Large intestine (tissue), 3 donors: Measurements from ENCODE around the gene MCEMP1. TPM values are rescaled to one million over a fixed set of nuclear protein-coding genes. Genes with fewer than 3 reads are reported as not detected.

Experiments used
- DNase-seq, 2 donors: peaks; one replicate each; pipeline versions ENCODE4 v3.0.0 to v3.0.0-alpha.2; 2013
- H3K27ac ChIP-seq: one replicate; pipeline ENCODE4 v1.5.1; 2013; ENCODE audit warnings: low read length
- H3K27me3 ChIP-seq: 2 replicates; pipeline ENCODE4 v1.6.1; 2013; ENCODE audit warnings: low read length; ENCODE audit not compliant: control insufficient read depth, insufficient read depth
- H3K36me3 ChIP-seq: 2 replicates; pipeline ENCODE4 v1.6.1; 2013; ENCODE audit warnings: low read length; ENCODE audit not compliant: control insufficient read depth, insufficient read depth
- H3K4me1 ChIP-seq: one replicate; pipeline ENCODE4 v1.6.1; 2013; ENCODE audit warnings: low read length; ENCODE audit not compliant: control insufficient read depth, insufficient read depth
- H3K4me3 ChIP-seq: one replicate; pipeline ENCODE4 v1.5.1; 2013; ENCODE audit warnings: low read length
- H3K9me3 ChIP-seq: one replicate; pipeline ENCODE4 v1.6.1; 2013; ENCODE audit warnings: mild to moderate bottlenecking, low read depth, low read length, moderate library complexity; ENCODE audit not compliant: control insufficient read depth
- WGBS: methylation state at CpG from one replicate; pipeline ENCODE4 v1.1.5; 2013; ENCODE audit warnings: low lambda C conversion rate; ENCODE audit not compliant: insufficient coverage; 5-methylcytosine and 5-hydroxymethylcytosine counted together
- polyA plus RNA-seq: library from polyadenylated mRNA; unstranded; fragments of 120-200 nt; gene quantifications from one replicate; pipeline ENCODE4 v1.2.1, GENCODE V29; 2013

The MCEMP1 gene
- polyA plus RNA-seq, 1 donor, result 0.06 TPM

GRCh38 chr19:7670790-7671189 is 6.1 kb upstream of the MCEMP1 start:
- Histone ChIP-seq H3K4me1 (no peaks in the 10 kb centered on the region), H3K36me3 (no peaks in the 10 kb centered on the region), H3K27me3 (peaks cover 32% of the 10 kb centered on the region), H3K27ac (no peak overlapping the region), H3K9me3 (no peaks in the 10 kb centered on the region), H3K4me3 (no peak overlapping the region)
- DNase-seq, result no peak
- no CpG with 5 or more reads among the region's 9 CpGs for WGBS

GRCh38 chr19:7672522-7672921 is 4.4 kb upstream of the MCEMP1 start:
- WGBS, result no CpG with 5 or more reads among the region's 9 CpGs
- H3K4me3 ChIP-seq, result no peak overlapping the region
- H3K4me1 ChIP-seq, result no peaks in the 10 kb centered on the region
- H3K36me3 ChIP-seq, result no peaks in the 10 kb centered on the region
- no peaks in the 10 kb centered on the region for H3K9me3 ChIP-seq
- no peak for DNase-seq
- H3K27ac ChIP-seq, result no peak overlapping the region
- H3K27me3 ChIP-seq, result peaks cover 45% of the 10 kb centered on the region

DNA sequence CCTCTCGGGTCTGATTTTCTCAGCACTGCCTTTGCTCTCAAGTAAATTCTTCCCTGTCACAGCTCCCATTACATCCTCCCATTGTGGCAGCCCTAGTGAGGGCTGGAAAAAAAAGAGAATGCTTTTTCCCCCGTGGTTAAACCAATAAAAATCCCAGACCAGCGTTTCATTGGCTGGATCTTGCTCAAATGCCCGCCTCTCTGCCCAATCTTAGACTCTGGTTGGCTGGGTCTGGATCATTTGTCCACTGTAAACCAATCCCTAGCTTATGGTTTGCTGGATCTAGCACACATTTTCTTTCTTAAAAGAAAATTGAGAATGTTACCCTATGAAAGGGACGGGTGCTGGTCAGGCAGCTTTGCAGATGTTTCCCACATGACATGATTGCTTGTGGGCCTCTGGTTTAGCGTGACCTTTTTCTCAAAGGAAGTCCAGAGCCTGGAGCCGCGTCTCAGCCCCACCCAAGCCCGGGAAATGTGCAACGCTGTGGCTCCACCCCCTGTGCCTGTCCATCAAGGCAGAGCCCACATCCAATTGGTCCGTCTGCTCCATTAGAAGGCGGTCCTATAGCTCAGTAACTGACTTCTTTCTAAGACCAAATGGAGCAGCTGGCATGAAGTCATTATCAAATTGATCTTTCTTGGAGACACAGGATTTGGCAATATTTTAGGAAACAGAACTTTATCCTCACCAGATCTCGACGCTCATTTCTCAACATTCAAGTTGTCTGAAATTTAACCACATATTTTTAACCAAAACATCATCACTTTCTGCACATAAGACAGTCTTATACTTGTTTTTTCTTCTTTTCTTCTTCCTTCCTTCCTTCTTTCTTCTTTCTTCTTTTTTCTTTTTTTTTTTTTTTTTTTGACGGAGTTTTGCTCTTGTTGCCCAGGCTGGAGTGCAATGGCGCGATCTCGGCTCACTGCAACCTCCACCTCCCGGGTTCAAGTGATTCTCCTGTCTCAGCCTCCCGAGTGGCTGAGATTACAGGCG is 2.6 kb upstream of the MCEMP1 start:
- Histone ChIP-seq H3K36me3 (no peaks in the 10 kb centered on the region), H3K27me3 (peaks cover 53% of the 10 kb centered on the region), H3K4me3 (no peak overlapping the region), H3K9me3 (no peaks in the 10 kb centered on the region), H3K27ac (no peak overlapping the region), H3K4me1 (no peaks in the 10 kb centered on the region)
- DNase-seq, result peak in 1 of 2 donors; percentile 55
- 88% methylated on average over 2 of the region's 21 CpGs for WGBS

DNA sequence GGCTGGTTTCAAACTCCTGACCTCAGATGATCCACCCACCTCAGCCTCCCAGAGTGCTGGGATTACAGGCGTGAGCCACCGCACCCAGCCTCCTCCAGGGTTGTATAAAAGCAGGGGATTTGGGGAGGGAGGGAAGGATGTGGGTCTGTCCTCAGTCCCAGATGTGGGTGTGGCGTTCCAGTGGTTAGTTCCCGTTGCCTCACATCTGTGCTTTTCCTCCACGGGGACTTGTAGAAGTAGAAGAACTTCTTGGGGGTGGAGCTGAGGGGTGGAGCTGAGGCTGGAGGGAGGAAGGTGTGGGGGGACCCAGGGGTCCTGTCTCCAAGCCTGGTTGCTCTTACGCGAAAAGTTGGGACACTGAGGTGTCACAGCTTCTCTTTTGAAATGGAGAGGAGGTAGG is 514 bp upstream of the MCEMP1 start:
- no peaks in the 10 kb centered on the region for H3K36me3 ChIP-seq
- WGBS, result no CpG with 5 or more reads among the region's 7 CpGs
- peaks cover 38% of the 10 kb centered on the region for H3K27me3 ChIP-seq
- H3K27ac ChIP-seq, result no peak overlapping the region
- H3K4me1 ChIP-seq, result peaks cover 4% of the 10 kb centered on the region
- no peaks in the 10 kb centered on the region for H3K9me3 ChIP-seq
- no peak for DNase-seq
- H3K4me3 ChIP-seq, result no peak overlapping the region

DNA sequence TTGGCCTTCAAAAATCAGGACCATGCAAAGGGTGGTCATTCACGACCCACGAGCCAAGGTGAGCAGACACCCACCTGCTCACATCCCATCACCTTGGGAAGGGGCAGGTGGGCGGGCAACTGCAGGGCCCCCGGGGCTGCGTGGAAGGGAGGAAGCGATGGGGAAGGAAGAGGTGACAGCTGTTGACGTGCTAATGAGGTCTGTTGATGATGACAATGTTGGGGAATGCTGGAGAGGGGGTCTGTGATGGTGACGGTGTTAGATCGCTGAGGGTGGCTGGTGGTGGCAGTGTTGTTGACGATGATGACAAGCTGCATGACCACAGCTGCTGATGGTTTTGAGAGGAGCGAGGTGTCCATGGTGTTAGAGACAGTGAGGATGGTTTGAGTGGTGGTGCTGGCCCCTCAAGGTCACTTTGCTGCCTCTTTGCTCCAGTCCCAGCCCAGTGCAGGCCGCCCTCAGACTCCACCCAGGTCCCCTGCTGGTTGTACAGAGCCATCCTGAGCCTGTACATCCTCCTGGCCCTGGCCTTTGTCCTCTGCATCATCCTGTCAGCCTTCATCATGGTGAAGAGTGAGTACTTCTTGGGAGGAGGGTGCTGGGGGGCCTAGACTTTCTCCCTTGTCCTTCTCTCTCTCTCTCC is 900 bp downstream of the MCEMP1 start:
- Histone ChIP-seq H3K27me3 (peaks cover 29% of the 10 kb centered on the region), H3K27ac (no peak overlapping the region), H3K4me3 (no peak overlapping the region), H3K36me3 (peaks cover 4% of the 10 kb centered on the region), H3K4me1 (peaks cover 4% of the 10 kb centered on the region), H3K9me3 (peaks cover 5% of the 10 kb centered on the region)
- no CpG with 5 or more reads among the region's 12 CpGs for WGBS
- no peak for DNase-seq

GRCh38 chr19:7678971-7679751 is 2.3 kb downstream of the MCEMP1 start:
- H3K27ac ChIP-seq, result no peak overlapping the region
- peak in 1 of 2 donors; percentile 35 for DNase-seq
- H3K27me3 ChIP-seq, result peaks cover 25% of the 10 kb centered on the region
- peaks cover 10% of the 10 kb centered on the region for H3K36me3 ChIP-seq
- H3K4me1 ChIP-seq, result peaks cover 4% of the 10 kb centered on the region
- H3K9me3 ChIP-seq, result peaks cover 5% of the 10 kb centered on the region
- no CpG with 5 or more reads among the region's 30 CpGs for WGBS
- H3K4me3 ChIP-seq, result no peak overlapping the region

DNA sequence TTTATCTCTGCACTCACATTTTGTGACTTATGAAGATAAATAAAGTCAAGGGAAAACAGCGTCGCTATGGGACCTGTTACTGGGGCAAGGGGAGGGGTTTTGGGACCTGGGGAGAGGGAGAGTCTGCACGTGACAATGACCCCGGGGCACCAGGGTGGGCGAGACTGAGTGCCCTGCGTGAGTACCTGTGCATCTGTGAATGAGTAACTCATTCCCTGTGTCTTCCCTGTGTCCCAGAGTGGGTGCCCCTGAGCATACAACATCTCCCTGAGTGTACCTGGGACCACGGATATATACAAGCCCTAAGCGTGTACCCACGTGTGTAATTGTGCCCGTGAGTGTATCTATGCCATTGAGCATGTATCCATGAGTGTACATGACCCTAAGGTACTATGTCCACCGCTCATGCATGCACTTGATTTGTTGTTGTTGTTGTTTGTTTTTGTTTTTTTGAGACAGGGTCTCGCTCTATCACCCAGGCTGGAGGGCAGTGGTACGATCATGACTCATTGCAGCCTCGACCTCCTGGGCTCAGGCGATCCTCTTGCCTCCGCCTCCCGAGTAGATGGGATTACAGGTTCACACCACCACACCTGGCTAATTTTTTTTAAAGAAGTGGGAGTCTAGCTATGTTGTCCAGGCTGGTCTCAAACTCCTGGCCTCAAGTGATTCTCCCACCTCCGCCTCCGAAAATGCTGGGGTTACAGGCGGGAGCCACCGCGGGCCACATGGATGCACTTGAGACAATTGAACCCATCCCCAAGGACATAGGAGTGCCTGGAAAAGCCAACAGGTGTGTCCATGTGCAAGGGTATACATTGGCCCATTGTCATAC is 3.1 kb downstream of the MCEMP1 start:
- Histone ChIP-seq H3K36me3 (peaks cover 10% of the 10 kb centered on the region), H3K27me3 (peaks cover 25% of the 10 kb centered on the region), H3K9me3 (peaks cover 5% of the 10 kb centered on the region), H3K4me3 (peak overlapping the region; percentile 35), H3K27ac (no peak overlapping the region), H3K4me1 (peaks cover 4% of the 10 kb centered on the region)
- 40% methylated on average over 2 of the region's 22 CpGs for WGBS
- DNase-seq, result no peak

- Histone ChIP-seq H3K27me3 (peaks cover 24% of the 10 kb centered on the region), H3K4me3 (peak within 1 kb of the TSS; percentile 92), H3K27ac (peak within 1 kb of the TSS; percentile 48), H3K4me1 (peaks cover 4% of the 10 kb centered on the region), H3K9me3 (peaks cover 5% of the 10 kb centered on the region), H3K36me3 (peaks cover 12% of the 10 kb centered on the region)
- DNase-seq, result peak; percentile 86 to 87
- no CpG with 5 or more reads among the region's 79 CpGs for WGBS
These were observed 3.9 kb downstream of the MCEMP1 start, which contains the start of gene TRAPPC5 for GRCh38 chr19:7680606-7681339. Gene TRAPPC5, plus strand, starts transcription at chr19:7680833. Its CDS starts 1,421 bp downstream, at chr19:7682254.
